Urothelium cell line (cell line): ENCODE measurements around the gene CYP4F22.
"Not testable (repeated sequence)": the region's sequence is repeated elsewhere in the genome, so short reads cannot be mapped to it uniquely, and the experiment has no call there.

Source experiments
- DNase-seq: peaks from one replicate; pipeline ENCODE4 v3.0.0; 2011; ENCODE audit warnings: low spot score, mixed read lengths
- FAIRE-seq: peaks from 2 replicates; lab custom pipeline; 2011; peaks lifted over from hg19 to GRCh38; lab: Jason Lieb, UNC

The CYP4F22 gene

DNA sequence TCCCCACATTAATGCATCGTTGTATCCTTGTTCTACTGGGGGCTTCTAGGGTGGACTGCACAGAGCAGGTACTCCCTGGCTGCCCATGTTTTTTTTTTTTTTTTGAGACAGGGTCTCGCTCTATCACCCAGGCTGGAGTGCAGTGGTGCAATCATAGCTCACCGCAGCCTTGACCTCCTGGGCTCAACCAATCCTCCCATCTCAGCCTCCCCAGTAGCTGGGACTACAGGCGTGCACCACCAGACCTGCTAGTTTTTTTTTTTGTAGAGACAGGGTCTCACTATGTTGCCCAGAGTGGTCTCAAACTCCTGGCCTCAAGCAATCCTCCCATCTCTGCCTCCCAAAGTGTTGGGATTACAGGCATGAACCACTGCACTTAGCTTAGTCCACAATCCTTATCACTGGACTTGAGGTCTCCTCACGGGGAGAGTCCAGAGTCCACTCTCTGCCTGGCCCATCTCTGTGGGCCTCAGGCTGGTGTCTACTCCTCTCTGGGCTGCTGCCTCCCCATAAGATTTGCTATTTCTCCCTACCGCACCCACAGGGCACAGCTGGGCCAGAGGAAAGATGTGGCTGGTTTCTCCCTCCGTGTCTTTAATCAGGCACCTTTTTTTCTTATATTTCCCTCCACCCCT is 56.3 kb downstream of the CYP4F22 start:
- FAIRE-seq (no peak), DNase-seq (no peak)

DNA sequence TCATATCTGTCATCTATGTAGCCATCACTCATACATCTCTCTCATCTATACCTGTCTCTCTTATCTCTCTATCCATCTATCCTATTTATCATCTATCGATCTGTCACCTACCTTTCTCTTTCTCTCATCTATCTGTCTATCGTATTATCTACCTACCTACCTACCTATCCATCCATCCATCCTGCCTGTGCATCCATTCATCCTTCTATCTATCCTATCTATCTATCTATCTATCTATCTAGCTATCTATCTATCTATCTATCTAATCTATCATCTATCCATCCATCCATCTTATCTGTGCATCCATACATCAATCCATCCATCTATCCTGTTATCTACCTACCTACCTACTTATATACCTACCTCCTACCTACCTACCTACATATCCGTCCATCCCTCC is 62.1 kb downstream of the CYP4F22 start:
- FAIRE-seq: no peak
- DNase-seq: no peak

- FAIRE-seq (no peak), DNase-seq (no peak)
Measured at GRCh38 chr19:15575406-15575805, 67.1 kb downstream of the CYP4F22 start.

- FAIRE-seq (no peak), DNase-seq (no peak)
Measured at GRCh38 chr19:15576526-15577156, 68.3 kb downstream of the CYP4F22 start.

DNA sequence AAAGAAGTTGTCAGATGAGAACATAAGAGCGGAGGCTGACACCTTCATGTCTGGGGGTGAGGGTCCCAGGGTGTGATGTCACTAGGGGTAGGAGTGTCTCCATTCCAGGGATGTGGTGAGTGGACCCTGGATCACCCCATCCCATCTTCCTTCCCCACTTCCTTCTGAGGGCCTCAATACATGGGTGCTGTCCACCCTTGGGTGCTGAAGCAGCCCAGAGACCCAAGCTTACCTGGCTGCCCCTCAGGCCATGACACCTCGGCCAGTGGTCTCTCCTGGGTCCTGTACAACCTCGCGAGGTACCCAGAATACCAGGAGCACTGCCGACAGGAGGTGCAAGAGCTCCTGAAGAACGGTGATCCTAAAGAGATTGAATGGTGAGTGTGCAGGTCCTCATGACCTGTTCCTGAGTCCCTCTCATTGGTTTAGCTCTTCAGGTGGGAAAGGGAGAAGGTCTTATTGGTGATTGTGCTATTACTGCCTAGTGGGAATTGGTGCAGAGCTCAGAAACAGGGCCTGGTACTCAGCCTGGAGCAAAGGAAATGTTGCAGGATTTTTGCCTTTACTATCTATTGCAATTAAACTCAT is 69.0 kb downstream of the CYP4F22 start:
- no peak for DNase-seq
- no peak for FAIRE-seq

- DNase-seq: no peak
- no peak for FAIRE-seq
Measured at GRCh38 chr19:15583346-15583745, 75.0 kb downstream of the CYP4F22 start.

GRCh38 chr19:15584095-15584494 is 75.8 kb downstream of the CYP4F22 start:
- FAIRE-seq: no peak
- no peak for DNase-seq

DNA sequence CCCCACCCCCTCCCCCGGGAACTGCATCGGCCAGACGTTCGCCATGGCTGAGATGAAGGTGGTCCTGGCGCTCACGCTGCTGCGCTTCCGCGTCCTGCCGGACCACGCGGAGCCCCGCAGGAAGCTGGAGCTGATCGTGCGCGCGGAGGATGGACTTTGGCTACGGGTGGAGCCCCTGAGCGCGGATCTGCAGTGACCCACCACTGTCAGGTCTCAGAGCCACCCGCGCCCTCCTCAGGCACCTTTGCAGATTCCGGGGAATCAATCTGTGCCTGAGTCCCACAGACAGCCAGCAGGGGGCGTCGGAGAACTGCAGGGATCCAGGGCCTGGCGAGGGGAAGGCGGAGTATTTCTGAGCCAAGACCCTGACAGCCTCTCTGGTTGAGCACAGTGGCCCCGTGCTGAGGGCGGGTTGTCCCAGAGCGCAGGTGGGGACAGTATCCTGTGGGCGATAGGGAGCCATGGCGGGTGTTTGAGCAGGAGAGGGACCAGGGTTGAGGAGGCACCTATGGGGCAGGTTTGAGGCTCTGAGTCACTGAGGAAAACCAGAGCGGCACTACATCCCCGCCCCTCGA is 76.3 kb downstream of the CYP4F22 start:
- FAIRE-seq (no peak), DNase-seq (peak; percentile 76)

- no peak for FAIRE-seq
- no peak for DNase-seq
Measured at GRCh38 chr19:15587663-15588062, 79.3 kb downstream of the CYP4F22 start.

- FAIRE-seq: no peak
- DNase-seq: no peak
Measured at GRCh38 chr19:15588265-15588664, 79.9 kb downstream of the CYP4F22 start.

DNA sequence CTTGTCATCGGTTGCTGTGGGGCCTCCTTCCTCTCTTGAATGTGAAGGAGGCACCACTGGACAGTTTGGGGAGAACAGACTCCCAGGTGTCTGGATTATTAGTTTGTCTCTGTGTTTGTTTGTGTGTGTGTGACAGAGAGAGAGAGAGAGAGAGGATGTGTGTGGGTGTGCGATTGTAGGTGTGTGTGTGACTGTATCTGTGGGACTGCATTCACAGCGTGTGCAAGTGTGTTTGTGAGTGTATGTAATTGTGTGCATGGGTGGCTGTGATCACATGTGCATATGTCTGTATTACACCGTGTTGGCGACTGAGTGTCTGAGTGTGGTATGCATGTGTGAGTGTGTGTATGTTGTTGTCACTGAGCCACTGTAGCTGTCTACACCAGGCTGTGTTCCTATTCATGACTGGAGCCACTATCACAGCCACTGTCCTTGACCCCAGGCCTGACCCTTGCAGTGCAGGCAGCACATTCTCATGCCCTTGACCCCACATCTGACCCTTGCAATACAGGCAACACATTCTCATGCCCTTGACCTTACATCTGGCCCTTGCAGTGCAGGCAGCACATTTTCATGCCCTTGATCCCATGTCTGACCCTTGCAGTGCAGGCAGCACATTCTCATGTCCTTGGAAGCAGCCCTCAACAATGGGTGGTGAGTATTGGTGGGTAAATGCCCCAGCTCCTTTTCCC is 81.6 kb downstream of the CYP4F22 start:
- DNase-seq: no peak
- FAIRE-seq: no peak

DNA sequence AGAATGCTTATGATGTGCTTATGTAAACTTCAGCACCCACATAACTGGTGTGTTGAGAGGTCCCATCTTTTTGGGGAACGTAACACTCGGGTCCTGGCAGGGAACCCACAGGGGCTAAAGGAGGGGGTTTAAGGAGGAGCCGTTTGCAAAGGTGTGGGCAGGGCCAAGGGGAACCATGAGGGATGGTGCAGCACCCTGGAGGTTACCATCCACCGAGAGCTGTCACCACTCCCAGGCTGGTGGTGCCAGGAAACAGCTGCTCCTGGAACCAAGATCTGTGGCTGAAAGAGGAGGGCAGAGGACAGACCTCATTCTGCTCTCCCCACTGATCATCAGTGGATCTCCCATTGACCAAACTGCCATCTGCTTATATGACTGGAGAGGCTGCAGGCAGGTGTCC is 83.5 kb downstream of the CYP4F22 start:
- FAIRE-seq: no peak

GRCh38 chr19:15592506-15592905 is 84.2 kb downstream of the CYP4F22 start:
- DNase-seq, FAIRE-seq: not testable (repeated sequence)

More for the DNA sequence above, 83.5 kb downstream of the CYP4F22 start:
- DNase-seq: no peak

GRCh38 chr19:15593766-15594165 is 85.4 kb downstream of the CYP4F22 start:
- not testable (repeated sequence) for FAIRE-seq, DNase-seq

GRCh38 chr19:15595069-15595468 is 86.7 kb downstream of the CYP4F22 start:
- FAIRE-seq: no peak

More at GRCh38 chr19:15595069-15595468, 86.7 kb downstream of the CYP4F22 start:
- DNase-seq: no peak
